Measurements from ENCODE around the gene ZC3H12A.

The ZC3H12A gene

DNA sequence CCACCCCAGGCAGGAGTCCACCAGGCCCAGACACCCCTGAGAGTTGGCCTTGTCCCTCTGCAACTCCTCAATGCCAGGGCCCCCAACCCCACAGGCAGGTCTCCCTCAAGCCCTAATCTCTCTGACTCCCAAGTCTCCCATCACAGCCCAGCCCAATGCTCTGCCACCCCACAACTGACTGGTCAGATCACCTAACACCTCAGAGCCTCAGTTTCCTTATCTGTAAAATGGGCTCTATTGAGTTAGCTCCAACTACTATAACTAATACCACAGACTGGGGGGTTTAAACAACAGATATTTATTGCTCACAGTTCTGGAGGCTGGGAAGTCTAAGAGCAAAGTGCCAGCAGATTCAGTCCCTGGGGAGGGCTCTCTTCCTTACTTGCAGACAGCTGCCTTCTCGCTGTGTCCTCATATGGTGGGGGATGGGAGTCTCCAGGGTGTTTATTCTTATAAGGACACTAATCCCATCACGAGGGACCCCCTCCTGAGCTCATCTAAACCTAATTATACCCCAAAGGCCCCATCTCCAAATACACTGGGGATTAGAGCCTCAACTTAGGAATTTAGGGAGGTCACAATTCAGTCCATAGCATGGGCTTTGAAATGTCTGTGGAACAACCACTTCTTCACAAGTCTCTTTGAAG lies 34.9 kb upstream of the ZC3H12A start:
- H3K4me1 ChIP-seq (ENCODE audit: insufficient read depth, low read length) = no peaks in the 10 kb centered on the region
- H3K9ac ChIP-seq (ENCODE audit: low read depth, low read length) = no peak overlapping the region
- no peak overlapping the region for H3K4me3 ChIP-seq (ENCODE audit: low read length)
- H3K27ac ChIP-seq (ENCODE audit: low read length) = no peak overlapping the region
- H3K36me3 ChIP-seq (ENCODE audit: insufficient read depth, low read depth, low read length) = no peaks in the 10 kb centered on the region
- no peaks in the 10 kb centered on the region for H3K27me3 ChIP-seq (ENCODE audit: insufficient read depth, low read length)
- H3K9me3 ChIP-seq (ENCODE audit: insufficient read depth, low read depth, low read length) = no peaks in the 10 kb centered on the region

GRCh38 chr1:37441490-37441889 lies 32.9 kb upstream of the ZC3H12A start:
- H3K9me3 ChIP-seq (ENCODE audit: insufficient read depth, low read depth, low read length) = no peaks in the 10 kb centered on the region
- H3K36me3 ChIP-seq (ENCODE audit: insufficient read depth, low read depth, low read length) = no peaks in the 10 kb centered on the region
- H3K4me3 ChIP-seq (ENCODE audit: low read length) = no peak overlapping the region
- H3K27ac ChIP-seq (ENCODE audit: low read length) = no peak overlapping the region
- no peaks in the 10 kb centered on the region for H3K27me3 ChIP-seq (ENCODE audit: insufficient read depth, low read length)
- no peak overlapping the region for H3K9ac ChIP-seq (ENCODE audit: low read depth, low read length)
- no peaks in the 10 kb centered on the region for H3K4me1 ChIP-seq (ENCODE audit: insufficient read depth, low read length)

GRCh38 chr1:37442139-37442538 lies 32.2 kb upstream of the ZC3H12A start:
- Histone ChIP-seq H3K27ac (ENCODE audit: low read length) (no peak overlapping the region), H3K4me1 (ENCODE audit: insufficient read depth, low read length) (no peaks in the 10 kb centered on the region), H3K4me3 (ENCODE audit: low read length) (no peak overlapping the region), H3K27me3 (ENCODE audit: insufficient read depth, low read length) (no peaks in the 10 kb centered on the region), H3K9ac (ENCODE audit: low read depth, low read length) (no peak overlapping the region), H3K9me3 (ENCODE audit: insufficient read depth, low read depth, low read length) (no peaks in the 10 kb centered on the region), H3K36me3 (ENCODE audit: insufficient read depth, low read depth, low read length) (no peaks in the 10 kb centered on the region)

- Histone ChIP-seq H3K4me1 (ENCODE audit: insufficient read depth, low read length) (no peaks in the 10 kb centered on the region), H3K36me3 (ENCODE audit: insufficient read depth, low read depth, low read length) (no peaks in the 10 kb centered on the region), H3K9me3 (ENCODE audit: insufficient read depth, low read depth, low read length) (no peaks in the 10 kb centered on the region), H3K27me3 (ENCODE audit: insufficient read depth, low read length) (no peaks in the 10 kb centered on the region), H3K4me3 (ENCODE audit: low read length) (no peak overlapping the region), H3K27ac (ENCODE audit: low read length) (no peak overlapping the region), H3K9ac (ENCODE audit: low read depth, low read length) (no peak overlapping the region)
Measured at GRCh38 chr1:37442644-37443043, 31.7 kb upstream of the ZC3H12A start.

- H3K27me3 ChIP-seq (ENCODE audit: insufficient read depth, low read length) = no peaks in the 10 kb centered on the region
- no peak overlapping the region for H3K9ac ChIP-seq (ENCODE audit: low read depth, low read length)
- peaks cover 9% of the 10 kb centered on the region; the same call in 1 of the 2 replicates for H3K4me1 ChIP-seq (ENCODE audit: insufficient read depth, low read length)
- H3K4me3 ChIP-seq (ENCODE audit: low read length) = no peak overlapping the region
- no peaks in the 10 kb centered on the region for H3K36me3 ChIP-seq (ENCODE audit: insufficient read depth, low read depth, low read length)
- no peak overlapping the region for H3K27ac ChIP-seq (ENCODE audit: low read length)
- H3K9me3 ChIP-seq (ENCODE audit: insufficient read depth, low read depth, low read length) = no peaks in the 10 kb centered on the region
Measured at GRCh38 chr1:37446874-37447273, 27.5 kb upstream of the ZC3H12A start.

DNA sequence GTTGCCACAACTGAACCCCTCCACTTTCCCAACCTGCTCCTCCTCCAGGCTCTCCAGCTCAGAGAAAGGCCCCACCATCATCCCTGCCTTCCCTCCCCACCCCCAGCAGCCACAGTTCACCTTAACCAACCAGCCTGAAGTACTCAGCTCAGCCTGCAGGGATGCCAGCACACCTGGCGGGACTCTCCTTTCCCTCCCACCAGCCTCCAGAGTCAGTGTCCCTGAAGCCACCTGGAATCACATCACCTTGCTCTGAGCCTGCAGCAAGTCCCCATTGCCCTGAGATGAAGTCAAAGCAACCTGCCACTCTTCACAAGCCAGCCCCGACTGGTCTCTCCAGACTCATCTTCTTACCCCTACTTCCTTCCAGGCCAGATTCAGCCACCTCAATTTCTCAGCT lies 26.2 kb upstream of the ZC3H12A start:
- H3K27ac ChIP-seq (ENCODE audit: low read length) = no peak overlapping the region

DNA sequence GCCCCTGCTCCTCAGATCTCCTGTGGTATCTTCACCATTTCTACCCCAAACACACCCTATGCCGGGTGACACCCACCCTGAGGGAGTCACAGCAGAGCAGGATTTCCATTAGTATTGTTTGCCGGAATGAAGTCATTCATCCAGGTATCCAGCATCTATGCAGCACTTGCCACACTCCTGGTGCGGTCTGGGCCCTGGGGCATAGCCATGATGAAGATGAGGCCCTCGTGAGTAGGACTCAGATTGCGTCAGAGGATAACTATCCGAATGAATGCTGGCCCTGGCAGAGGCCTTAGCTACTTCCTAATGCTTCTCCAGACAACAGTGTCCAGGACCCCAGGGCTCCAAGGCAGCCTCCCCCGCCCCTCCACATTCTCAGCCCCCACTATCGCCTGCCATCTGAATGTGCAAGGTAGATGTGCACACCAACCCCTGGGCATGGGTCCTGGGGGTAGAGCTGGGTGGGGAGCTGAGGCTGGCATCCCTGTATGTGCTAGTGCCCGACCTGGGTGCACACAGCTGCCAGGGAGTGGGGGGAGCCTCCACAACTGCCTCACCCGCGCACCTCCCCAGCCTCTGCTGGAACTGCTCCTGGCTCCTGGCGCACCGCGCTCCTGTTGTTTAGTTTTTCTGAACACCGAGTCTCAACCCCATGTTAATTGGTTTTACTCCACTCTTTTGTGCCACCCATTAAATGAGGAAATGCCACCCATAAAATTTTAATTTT lies 25.5 kb upstream of the ZC3H12A start:
- H3K4me1 ChIP-seq (ENCODE audit: insufficient read depth, low read length) = peaks cover 16% of the 10 kb centered on the region; the same call in 1 of the 2 replicates
- H3K9me3 ChIP-seq (ENCODE audit: insufficient read depth, low read depth, low read length) = no peaks in the 10 kb centered on the region
- H3K9ac ChIP-seq (ENCODE audit: low read depth, low read length) = no peak overlapping the region
- no peak overlapping the region for H3K27ac ChIP-seq (ENCODE audit: low read length)
- no peaks in the 10 kb centered on the region for H3K36me3 ChIP-seq (ENCODE audit: insufficient read depth, low read depth, low read length)
- H3K4me3 ChIP-seq (ENCODE audit: low read length) = no peak overlapping the region
- no peaks in the 10 kb centered on the region for H3K27me3 ChIP-seq (ENCODE audit: insufficient read depth, low read length)

More for the DNA sequence above, 26.2 kb upstream of the ZC3H12A start:
- Histone ChIP-seq H3K9ac (ENCODE audit: low read depth, low read length) (no peak overlapping the region), H3K4me3 (ENCODE audit: low read length) (no peak overlapping the region), H3K9me3 (ENCODE audit: insufficient read depth, low read depth, low read length) (no peaks in the 10 kb centered on the region), H3K27me3 (ENCODE audit: insufficient read depth, low read length) (no peaks in the 10 kb centered on the region), H3K4me1 (ENCODE audit: insufficient read depth, low read length) (peaks cover 16% of the 10 kb centered on the region; the same call in 1 of the 2 replicates), H3K36me3 (ENCODE audit: insufficient read depth, low read depth, low read length) (no peaks in the 10 kb centered on the region)

DNA sequence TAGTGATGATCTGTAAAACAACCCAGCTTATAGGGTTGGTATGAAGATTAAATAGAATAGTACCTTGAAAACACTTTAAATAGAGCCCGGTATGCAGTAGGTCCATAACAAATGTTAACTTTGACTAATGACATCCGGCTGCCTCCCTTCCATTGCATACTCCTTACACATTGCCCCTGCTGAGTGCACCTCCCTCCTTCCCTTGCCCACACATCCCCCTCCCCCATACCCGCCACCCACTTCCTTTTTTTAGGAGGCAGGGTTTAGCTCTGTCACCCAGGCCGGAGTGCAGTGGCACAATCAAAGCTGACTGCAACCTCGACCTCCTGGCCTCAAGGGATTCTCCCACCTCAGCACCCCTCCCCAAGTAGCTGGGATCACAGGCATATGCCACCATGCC lies 24.4 kb upstream of the ZC3H12A start:
- Histone ChIP-seq H3K4me3 (ENCODE audit: low read length) (no peak overlapping the region), H3K9me3 (ENCODE audit: insufficient read depth, low read depth, low read length) (no peaks in the 10 kb centered on the region), H3K4me1 (ENCODE audit: insufficient read depth, low read length) (peaks cover 16% of the 10 kb centered on the region; the same call in 1 of the 2 replicates), H3K27me3 (ENCODE audit: insufficient read depth, low read length) (no peaks in the 10 kb centered on the region), H3K27ac (ENCODE audit: low read length) (no peak overlapping the region), H3K9ac (ENCODE audit: low read depth, low read length) (no peak overlapping the region), H3K36me3 (ENCODE audit: insufficient read depth, low read depth, low read length) (no peaks in the 10 kb centered on the region)

DNA sequence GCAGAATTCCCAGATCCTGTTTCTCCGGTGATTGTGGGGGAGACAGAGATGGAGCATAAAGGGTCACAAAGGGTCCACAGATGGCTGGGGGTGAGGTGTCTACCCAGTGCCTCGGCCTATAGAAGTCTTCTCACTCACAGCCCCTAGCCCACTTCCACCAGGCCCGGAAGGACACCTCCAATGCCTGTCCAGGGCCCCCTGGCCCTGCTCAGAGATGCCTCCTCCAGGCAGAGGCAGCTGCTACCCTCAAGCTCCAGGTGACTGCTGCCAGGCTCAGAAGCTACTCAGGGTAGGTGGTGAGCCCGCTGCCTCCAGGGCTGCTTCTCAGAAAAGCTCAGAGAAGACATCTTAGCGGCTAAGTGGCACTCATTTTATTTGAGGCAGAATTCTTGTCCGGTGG lies 22.0 kb upstream of the ZC3H12A start:
- Histone ChIP-seq H3K9me3 (ENCODE audit: insufficient read depth, low read depth, low read length) (no peaks in the 10 kb centered on the region), H3K9ac (ENCODE audit: low read depth, low read length) (peak overlapping the region; percentile 37; the same call in 1 of the 2 replicates), H3K4me1 (ENCODE audit: insufficient read depth, low read length) (peaks cover 16% of the 10 kb centered on the region; the same call in 1 of the 2 replicates), H3K27me3 (ENCODE audit: insufficient read depth, low read length) (no peaks in the 10 kb centered on the region), H3K36me3 (ENCODE audit: insufficient read depth, low read depth, low read length) (no peaks in the 10 kb centered on the region), H3K27ac (ENCODE audit: low read length) (peak overlapping the region; percentile 81), H3K4me3 (ENCODE audit: low read length) (peak overlapping the region; percentile 44; the same call in 1 of the 2 replicates)

GRCh38 chr1:37453647-37454046 lies 20.7 kb upstream of the ZC3H12A start:
- no peaks in the 10 kb centered on the region for H3K27me3 ChIP-seq (ENCODE audit: insufficient read depth, low read length)
- H3K9me3 ChIP-seq (ENCODE audit: insufficient read depth, low read depth, low read length) = no peaks in the 10 kb centered on the region
- no peak overlapping the region for H3K27ac ChIP-seq (ENCODE audit: low read length)
- H3K9ac ChIP-seq (ENCODE audit: low read depth, low read length) = no peak overlapping the region
- H3K4me1 ChIP-seq (ENCODE audit: insufficient read depth, low read length) = peaks cover 12% of the 10 kb centered on the region; the same call in 1 of the 2 replicates
- no peaks in the 10 kb centered on the region for H3K36me3 ChIP-seq (ENCODE audit: insufficient read depth, low read depth, low read length)
- H3K4me3 ChIP-seq (ENCODE audit: low read length) = no peak overlapping the region

- no peak overlapping the region for H3K4me3 ChIP-seq (ENCODE audit: low read length)
- H3K27ac ChIP-seq (ENCODE audit: low read length) = no peak overlapping the region
- peaks cover 7% of the 10 kb centered on the region; the same call in 1 of the 2 replicates for H3K4me1 ChIP-seq (ENCODE audit: insufficient read depth, low read length)
- no peaks in the 10 kb centered on the region for H3K27me3 ChIP-seq (ENCODE audit: insufficient read depth, low read length)
- no peak overlapping the region for H3K9ac ChIP-seq (ENCODE audit: low read depth, low read length)
- H3K9me3 ChIP-seq (ENCODE audit: insufficient read depth, low read depth, low read length) = no peaks in the 10 kb centered on the region
- H3K36me3 ChIP-seq (ENCODE audit: insufficient read depth, low read depth, low read length) = no peaks in the 10 kb centered on the region
Measured at GRCh38 chr1:37455516-37455915, 18.9 kb upstream of the ZC3H12A start.

- Histone ChIP-seq H3K4me3 (ENCODE audit: low read length) (no peak overlapping the region), H3K9me3 (ENCODE audit: insufficient read depth, low read depth, low read length) (no peaks in the 10 kb centered on the region), H3K9ac (ENCODE audit: low read depth, low read length) (no peak overlapping the region), H3K4me1 (ENCODE audit: insufficient read depth, low read length) (peaks cover 7% of the 10 kb centered on the region; the same call in 1 of the 2 replicates), H3K27ac (ENCODE audit: low read length) (no peak overlapping the region), H3K36me3 (ENCODE audit: insufficient read depth, low read depth, low read length) (no peaks in the 10 kb centered on the region), H3K27me3 (ENCODE audit: insufficient read depth, low read length) (no peaks in the 10 kb centered on the region)
Measured at GRCh38 chr1:37456614-37457013, 17.8 kb upstream of the ZC3H12A start.
